Neutrophil (primary cell): ENCODE results near the gene RUBCN.

Experiments
- H3K27ac ChIP-seq: fragments of 200-600 bp; sonication (generic); 2 replicates; pipeline ENCODE4 v1.5.1; 2016; ENCODE audit warnings: mild to moderate bottlenecking, moderate library complexity
- H3K27me3 ChIP-seq: fragments of 200-600 bp; sonication (generic); 2 replicates; pipeline ENCODE4 v1.6.0; 2016; ENCODE audit warnings: mild to moderate bottlenecking
- H3K36me3 ChIP-seq: fragments of 200-600 bp; sonication (generic); 2 replicates; pipeline ENCODE4 v1.5.1; 2017
- H3K4me1 ChIP-seq, 2 experiments: fragments of 200-600 bp in 1 of 2; sonication (generic) in 1 of 2; 1 replicate in 1 of 2; 2 replicates in 1 of 2; pipeline versions ENCODE4 v1.5.1 to v1.6.1; 2013 to 2016; ENCODE audit warnings: low read depth in 1 of 2, low read length in 1 of 2, mild to moderate bottlenecking in 1 of 2, moderate library complexity in 1 of 2; ENCODE audit not compliant: control insufficient read depth in 1 of 2, insufficient read depth in 1 of 2
- H3K4me3 ChIP-seq, 2 experiments: fragments of 200-600 bp in 1 of 2; sonication (generic) in 1 of 2; 1 replicate in 1 of 2; 2 replicates in 1 of 2; pipeline ENCODE4 v1.5.1; 2013 to 2016; ENCODE audit warnings: low read depth in 1 of 2, low read length in 1 of 2, mild to moderate bottlenecking in 1 of 2, moderate library complexity in 1 of 2
- H3K9me3 ChIP-seq: fragments of 200-600 bp; sonication (generic); 2 replicates; pipeline ENCODE4 v1.5.1; 2016
- CTCF ChIP-seq: fragments of 200-600 bp; sonication (generic); IDR thresholded peaks from 2 replicates; pipeline ENCODE4 v1.5.1; 2016; ENCODE audit warnings: antibody characterized with exemption

Gene RUBCN

GRCh38 chr3:197750396-197750831 is 13.7 kb upstream of the RUBCN start:
- Histone ChIP-seq H3K9me3 (no peaks in the 10 kb centered on the region), H3K36me3 (no peaks in the 10 kb centered on the region), H3K27ac (peak overlapping the region; percentile 89), H3K27me3 (no peaks in the 10 kb centered on the region), H3K4me3 (peak overlapping the region; percentile 79 to 93), H3K4me1 (peaks cover 27 to 37% of the 10 kb centered on the region in 2 experiments)
- peak; percentile 11 for TF ChIP-seq CTCF

- no peaks in the 10 kb centered on the region for H3K9me3 ChIP-seq
- peak within 1 kb of the TSS; percentile 89 for H3K27ac ChIP-seq
- TF ChIP-seq CTCF = peak; percentile 87
- no peaks in the 10 kb centered on the region for H3K27me3 ChIP-seq
- H3K4me1 ChIP-seq = peaks cover 27 to 37% of the 10 kb centered on the region in 2 experiments
- peak within 1 kb of the TSS; percentile 79 to 93 for H3K4me3 ChIP-seq
- no peaks in the 10 kb centered on the region for H3K36me3 ChIP-seq
Observed at GRCh38 chr3:197749601-197750395, 13.1 kb upstream of the RUBCN start, which contains the start of gene FYTTD1. TSS of gene FYTTD1 (plus strand) at chr3:197749883. CDS start at chr3:197749972, 89 bp downstream.

DNA sequence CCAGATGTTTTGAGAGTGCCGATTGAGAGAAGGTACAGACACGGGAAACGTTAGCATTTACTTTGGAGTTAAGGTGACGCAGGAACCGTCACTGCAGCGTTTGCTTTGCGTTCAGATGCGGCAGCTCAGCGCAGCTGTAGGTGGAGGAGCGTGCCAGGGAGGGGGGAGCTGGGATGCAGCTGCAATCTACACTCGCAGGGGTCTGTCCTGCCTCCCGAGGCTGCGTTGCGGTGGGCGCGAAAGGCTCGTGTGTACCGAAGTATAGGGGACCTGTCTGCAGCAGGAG is 12.6 kb upstream of the RUBCN start:
- Histone ChIP-seq H3K9me3 (no peaks in the 10 kb centered on the region), H3K27ac (peak overlapping the region; percentile 89), H3K4me3 (peak overlapping the region; percentile 79 to 93), H3K36me3 (no peaks in the 10 kb centered on the region), H3K27me3 (no peaks in the 10 kb centered on the region), H3K4me1 (peaks cover 27 to 37% of the 10 kb centered on the region in 2 experiments)
- no peak for TF ChIP-seq CTCF

GRCh38 chr3:197748597-197749314 is 12.1 kb upstream of the RUBCN start:
- no peaks in the 10 kb centered on the region for H3K9me3 ChIP-seq
- no peaks in the 10 kb centered on the region for H3K36me3 ChIP-seq
- peak overlapping the region; percentile 89 for H3K27ac ChIP-seq
- no peak for TF ChIP-seq CTCF
- peak overlapping the region; percentile 79 to 93 for H3K4me3 ChIP-seq
- H3K4me1 ChIP-seq = peaks cover 27 to 37% of the 10 kb centered on the region in 2 experiments
- no peaks in the 10 kb centered on the region for H3K27me3 ChIP-seq

GRCh38 chr3:197746801-197747237 is 10.1 kb upstream of the RUBCN start:
- Histone ChIP-seq H3K4me3 (no peak overlapping the region), H3K36me3 (no peaks in the 10 kb centered on the region), H3K4me1 (peaks cover 25 to 33% of the 10 kb centered on the region in 2 experiments), H3K9me3 (no peaks in the 10 kb centered on the region), H3K27me3 (no peaks in the 10 kb centered on the region), H3K27ac (peak overlapping the region; percentile 53)
- TF ChIP-seq CTCF = no peak
